Spleen (tissue), 3 donors: ENCODE measurements around the gene FYB1.
A peak's percentile ranks its signal among the peaks of the same experiment; 100 is the strongest.

ENCODE experiments used
- POLR2A ChIP-seq, 3 donors: fragments of 450-650 bp; IDR thresholded peaks; one replicate each; pipeline ENCODE4 v1.5.1; 2017; ENCODE audit warnings: antibody characterized with exemption in 3 of 3, mild to moderate bottlenecking in 1 of 3
- POLR2AphosphoS5 ChIP-seq, 3 donors: sonication (generic); formaldehyde crosslinking; IDR thresholded peaks; one replicate each; pipeline ENCODE4 v1.5.1; 2017; ENCODE audit warnings: antibody characterized with exemption in 3 of 3

- TF ChIP-seq POLR2A (IDR thresholded peaks at IDR 0.05) (no peak), POLR2AphosphoS5 (IDR thresholded peaks at IDR 0.05) (peak in 1 of 3 donors; percentile 32)
Observed at GRCh38 chr5:39073767-39074016, 145.7 kb downstream of the FYB1 start.
